ENCODE results near the gene TRIM34.
"Not testable (repeated sequence)": the region's sequence is repeated elsewhere in the genome, so short reads cannot be mapped to it uniquely, and the experiment has no call there.

TRIM34 gene

GRCh38 chr11:5656956-5657355 lies 32.2 kb downstream of the TRIM34 start:
- not testable (repeated sequence) for H3K27me3 Mint-ChIP-seq, H3K9me3 Mint-ChIP-seq, H3K27ac Mint-ChIP-seq, H3K36me3 Mint-ChIP-seq, H3K4me1 Mint-ChIP-seq, H3K4me3 Mint-ChIP-seq

GRCh38 chr11:5658318-5658717 lies 33.5 kb downstream of the TRIM34 start:
- H3K9me3 Mint-ChIP-seq = peaks cover 4% of the 10 kb centered on the region

GRCh38 chr11:5663511-5663910 lies 38.7 kb downstream of the TRIM34 start:
- no peaks in the 10 kb centered on the region for H3K9me3 Mint-ChIP-seq
- H3K27me3 Mint-ChIP-seq = no peaks in the 10 kb centered on the region
- H3K4me3 Mint-ChIP-seq = no peak overlapping the region
- no peak overlapping the region for H3K27ac Mint-ChIP-seq
- peaks cover 9% of the 10 kb centered on the region for H3K36me3 Mint-ChIP-seq
- no peaks in the 10 kb centered on the region for H3K4me1 Mint-ChIP-seq

More at GRCh38 chr11:5658318-5658717, 33.5 kb downstream of the TRIM34 start:
- Mint-ChIP-seq H3K27ac (no peak overlapping the region), H3K4me1 (no peaks in the 10 kb centered on the region), H3K4me3 (no peak overlapping the region), H3K27me3 (no peaks in the 10 kb centered on the region), H3K36me3 (peaks cover 3% of the 10 kb centered on the region)

- Mint-ChIP-seq H3K4me3 (no peak overlapping the region), H3K4me1 (no peaks in the 10 kb centered on the region), H3K9me3 (no peaks in the 10 kb centered on the region), H3K27ac (peak overlapping the region; percentile 6), H3K27me3 (no peaks in the 10 kb centered on the region), H3K36me3 (peaks cover 9% of the 10 kb centered on the region)
Measured at GRCh38 chr11:5665051-5665570, 40.3 kb downstream of the TRIM34 start.

GRCh38 chr11:5665746-5666401 lies 41.1 kb downstream of the TRIM34 start:
- Mint-ChIP-seq H3K36me3 (peaks cover 15% of the 10 kb centered on the region), H3K27ac (no peak overlapping the region), H3K9me3 (no peaks in the 10 kb centered on the region), H3K4me3 (no peak overlapping the region), H3K4me1 (no peaks in the 10 kb centered on the region), H3K27me3 (no peaks in the 10 kb centered on the region)

GRCh38 chr11:5666402-5666793 lies 41.6 kb downstream of the TRIM34 start:
- Mint-ChIP-seq H3K4me1 (no peaks in the 10 kb centered on the region), H3K4me3 (no peak overlapping the region), H3K27me3 (no peaks in the 10 kb centered on the region), H3K36me3 (peaks cover 15% of the 10 kb centered on the region), H3K27ac (no peak overlapping the region), H3K9me3 (no peaks in the 10 kb centered on the region)

GRCh38 chr11:5671831-5672230 lies 47.0 kb downstream of the TRIM34 start:
- no peak overlapping the region for H3K4me3 Mint-ChIP-seq
- peaks cover 16% of the 10 kb centered on the region for H3K36me3 Mint-ChIP-seq
- H3K27ac Mint-ChIP-seq = no peak overlapping the region
- H3K4me1 Mint-ChIP-seq = peaks cover 24% of the 10 kb centered on the region
- no peaks in the 10 kb centered on the region for H3K27me3 Mint-ChIP-seq
- H3K9me3 Mint-ChIP-seq = peaks cover 5% of the 10 kb centered on the region

- Mint-ChIP-seq H3K9me3 (peaks cover 5% of the 10 kb centered on the region), H3K27ac (peak overlapping the region; percentile 11), H3K27me3 (no peaks in the 10 kb centered on the region), H3K36me3 (peaks cover 25% of the 10 kb centered on the region), H3K4me3 (no peak overlapping the region), H3K4me1 (peaks cover 34% of the 10 kb centered on the region)
Measured at GRCh38 chr11:5674391-5674790, 49.6 kb downstream of the TRIM34 start.

- peak overlapping the region; percentile 71 for H3K27ac Mint-ChIP-seq
Measured at GRCh38 chr11:5679811-5680210, 55.0 kb downstream of the TRIM34 start.

GRCh38 chr11:5682890-5683441 lies 58.2 kb downstream of the TRIM34 start:
- H3K27ac Mint-ChIP-seq = peak overlapping the region; percentile 99
- peak overlapping the region; percentile 97 for H3K4me3 Mint-ChIP-seq
- H3K4me1 Mint-ChIP-seq = peaks cover 66% of the 10 kb centered on the region
- not testable (repeated sequence) for H3K9me3 Mint-ChIP-seq, H3K27me3 Mint-ChIP-seq
- peaks cover 15% of the 10 kb centered on the region for H3K36me3 Mint-ChIP-seq

More at GRCh38 chr11:5679811-5680210, 55.0 kb downstream of the TRIM34 start:
- Mint-ChIP-seq H3K4me3 (no peak overlapping the region), H3K27me3 (no peaks in the 10 kb centered on the region), H3K36me3 (peaks cover 17% of the 10 kb centered on the region), H3K9me3 (peaks cover under 1% of the 10 kb centered on the region), H3K4me1 (peaks cover 47% of the 10 kb centered on the region)

GRCh38 chr11:5683620-5684019 lies 58.8 kb downstream of the TRIM34 start:
- H3K27me3 Mint-ChIP-seq, H3K9me3 Mint-ChIP-seq, H3K36me3 Mint-ChIP-seq: not testable (repeated sequence)
- Mint-ChIP-seq H3K27ac (peak overlapping the region; percentile 99), H3K4me1 (peaks cover 70% of the 10 kb centered on the region), H3K4me3 (peak overlapping the region; percentile 97)

- Mint-ChIP-seq H3K4me3 (peak overlapping the region; percentile 97), H3K27me3 (no peaks in the 10 kb centered on the region), H3K9me3 (no peaks in the 10 kb centered on the region), H3K36me3 (peaks cover 8% of the 10 kb centered on the region), H3K4me1 (peaks cover 70% of the 10 kb centered on the region), H3K27ac (peak overlapping the region; percentile 99)
Measured at GRCh38 chr11:5684036-5684645, 59.3 kb downstream of the TRIM34 start.

GRCh38 chr11:5684646-5685362 lies 60.0 kb downstream of the TRIM34 start, which contains the start of gene TRIM5:
Gene TRIM5 (minus strand): TSS chr11:5685074. CDS start chr11:5680177, 4,897 bp downstream.
- peaks cover 70% of the 10 kb centered on the region for H3K4me1 Mint-ChIP-seq
- H3K27me3 Mint-ChIP-seq = no peaks in the 10 kb centered on the region
- H3K9me3 Mint-ChIP-seq = no peaks in the 10 kb centered on the region
- H3K4me3 Mint-ChIP-seq = peak within 1 kb of the TSS; percentile 97
- H3K27ac Mint-ChIP-seq = peak within 1 kb of the TSS; percentile 99
- peaks cover 6% of the 10 kb centered on the region for H3K36me3 Mint-ChIP-seq

- Mint-ChIP-seq H3K36me3 (peaks cover 3% of the 10 kb centered on the region), H3K9me3 (no peaks in the 10 kb centered on the region), H3K27me3 (no peaks in the 10 kb centered on the region), H3K27ac (peak overlapping the region; percentile 23), H3K4me3 (no peak overlapping the region), H3K4me1 (peaks cover 59% of the 10 kb centered on the region)
Measured at GRCh38 chr11:5686426-5686825, 61.6 kb downstream of the TRIM34 start.

GRCh38 chr11:5688482-5688881 lies 63.7 kb downstream of the TRIM34 start:
- no peaks in the 10 kb centered on the region for H3K27me3 Mint-ChIP-seq
- peaks cover 7% of the 10 kb centered on the region for H3K36me3 Mint-ChIP-seq
- peak overlapping the region; percentile 92 for H3K27ac Mint-ChIP-seq
- H3K4me1 Mint-ChIP-seq = peaks cover 65% of the 10 kb centered on the region
- H3K9me3 Mint-ChIP-seq = no peaks in the 10 kb centered on the region
- H3K4me3 Mint-ChIP-seq = peak overlapping the region; percentile 61
